Lung (tissue), 12 donors: ENCODE results near the gene APOL3. TPM values are rescaled to one million over a fixed set of nuclear protein-coding genes. Genes with fewer than 3 reads are reported as not detected.
"Not testable (repeated sequence)": the region's sequence is repeated elsewhere in the genome, so short reads cannot be mapped to it uniquely, and the experiment has no call there.

ENCODE experiments used
- ATAC-seq: fragments of 200-7000 bp; cut with Tn5 transposase; one replicate; pipeline ENCODE4 v1.9.1; 2020; ENCODE audit warnings: moderate number of reproducible peaks; ENCODE audit not compliant: insufficient read depth, low FRiP score
- DNase-seq, 3 donors: peaks; one replicate each; pipeline ENCODE4 v3.0.0-alpha.2; 2013 to 2017
- H3K27ac ChIP-seq, 2 donors: one replicate each; pipeline ENCODE4 v1.5.1; 2013; ENCODE audit warnings: mild to moderate bottlenecking in 2 of 2, moderate library complexity in 2 of 2, control low read depth in 1 of 2, inconsistent platforms in 1 of 2, low read depth in 1 of 2, low read length in 1 of 2
- H3K27me3 ChIP-seq, 3 donors: one replicate each; pipeline ENCODE4 v1.5.1; 2013; ENCODE audit warnings: low read length in 2 of 3; ENCODE audit not compliant: control insufficient read depth in 3 of 3, insufficient read depth in 3 of 3
- H3K36me3 ChIP-seq, 4 donors: one replicate each; pipeline ENCODE4 v1.5.1; 2013; ENCODE audit warnings: low read length in 4 of 4, mild to moderate bottlenecking in 1 of 4, moderate library complexity in 1 of 4; ENCODE audit not compliant: control insufficient read depth in 4 of 4, insufficient read depth in 4 of 4
- H3K4me1 ChIP-seq, 5 donors: one replicate each; pipeline ENCODE4 v1.5.1; 2013; ENCODE audit warnings: low read length in 5 of 5, mild to moderate bottlenecking in 2 of 5, moderate library complexity in 1 of 5; ENCODE audit not compliant: control insufficient read depth in 5 of 5, insufficient read depth in 5 of 5
- H3K4me3 ChIP-seq: one replicate; pipeline ENCODE4 v1.5.1; 2013; ENCODE audit warnings: mild to moderate bottlenecking, control low read depth, moderate library complexity
- H3K9ac ChIP-seq, 2 donors: one replicate each; pipeline ENCODE4 v1.5.1; 2013; ENCODE audit warnings: low read length in 2 of 2, control low read depth in 1 of 2; ENCODE audit not compliant: insufficient read depth in 1 of 2
- H3K9me3 ChIP-seq, 4 donors: one replicate each; pipeline ENCODE4 v1.5.1; 2013; ENCODE audit warnings: low read length in 3 of 4, mild to moderate bottlenecking in 1 of 4, moderate library complexity in 1 of 4; ENCODE audit not compliant: control insufficient read depth in 4 of 4, insufficient read depth in 3 of 4
- WGBS, 2 donors: extraction: QIAGEN DNeasy Blood & Tissue Kit; methylation state at CpG; one replicate each; pipeline ENCODE4 v1.1.7; 2013; 5-methylcytosine and 5-hydroxymethylcytosine counted together
- polyA plus RNA-seq, 2 donors: library from polyadenylated mRNA; stranded (reverse); fragments of 200-250 nt; gene quantifications; one replicate each; pipeline ENCODE4 v1.2.1, GENCODE V29; 2013
- total RNA-seq, 2 donors: library from RNA; depleted of rRNA in 1 of 2; stranded (reverse); fragments of >200 nt in 1 of 2; gene quantifications; one replicate each; pipeline ENCODE4 v1.2.1, GENCODE V29; 2014 to 2021
- TF ChIP-seq, protein P1 (sequence below): IDR thresholded peaks from 2 replicates; pipeline ENCODE4 v1.5.1; 2012; ENCODE audit warnings: mild to moderate bottlenecking; ENCODE audit errors: control extremely low read depth, extremely low read depth
- donor health status: control.
- donor health status: control.
- donor health status: Bipolar disorder and iron deficiency.
- donor health status: healthy.
- donor health status: DM: yes; HTN: yes; CAD: no.

APOL3 gene
- total and polyA plus RNA-seq, 4 donors, result 26.2 to 50.9 (median 44.7) TPM

DNA sequence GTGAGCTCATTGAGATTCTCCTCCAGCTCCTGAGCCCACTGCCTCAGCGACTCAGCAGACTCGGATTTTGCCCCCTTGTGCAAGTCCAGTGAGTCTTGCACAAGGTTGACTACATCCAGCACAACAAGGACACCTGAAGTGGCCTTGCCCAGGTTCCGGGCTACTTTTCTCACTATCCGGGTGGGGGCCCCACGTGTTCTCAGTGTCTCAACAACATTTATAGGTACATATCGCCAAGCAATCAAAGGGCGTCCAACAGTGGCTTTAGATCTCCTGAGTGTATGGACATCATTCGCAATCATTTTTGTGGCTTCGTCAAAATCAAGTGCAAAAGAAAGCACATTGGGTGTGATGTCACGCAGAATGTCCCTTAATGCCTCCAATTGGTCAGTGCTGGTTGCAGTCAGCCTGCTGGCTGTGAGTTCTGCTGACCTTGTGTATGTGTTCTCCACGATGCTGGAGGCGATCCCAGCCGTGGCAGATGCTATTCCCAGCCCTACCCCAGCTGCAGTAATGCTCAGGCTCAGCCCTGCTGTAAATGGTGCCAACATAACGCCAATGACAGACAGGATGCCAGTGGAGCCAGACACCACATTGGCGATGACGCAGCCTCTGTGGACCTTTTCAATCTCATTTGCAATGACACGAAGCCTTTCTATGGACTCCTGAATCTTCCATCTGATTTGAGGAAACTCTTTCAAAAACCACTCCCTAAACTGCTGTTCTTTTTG lies 30.7 kb upstream of the APOL3 start:
- Histone ChIP-seq H3K27me3 (no peaks in the 10 kb centered on the region), H3K9ac (no peak overlapping the region), H3K36me3 (peaks cover 0 to 1% (median 0%) of the 10 kb centered on the region in 4 donors), H3K4me3 (no peak overlapping the region), H3K4me1 (peaks cover 0 to 5% (median 0%) of the 10 kb centered on the region in 5 donors), H3K9me3 (no peaks in the 10 kb centered on the region), H3K27ac (peak overlapping the region in 1 of 2 donors; percentile 27)
- 76 to 79% methylated on average over 17 of the region's 17 CpGs for WGBS, 2 donors
- TF ChIP-seq, protein P1, sequence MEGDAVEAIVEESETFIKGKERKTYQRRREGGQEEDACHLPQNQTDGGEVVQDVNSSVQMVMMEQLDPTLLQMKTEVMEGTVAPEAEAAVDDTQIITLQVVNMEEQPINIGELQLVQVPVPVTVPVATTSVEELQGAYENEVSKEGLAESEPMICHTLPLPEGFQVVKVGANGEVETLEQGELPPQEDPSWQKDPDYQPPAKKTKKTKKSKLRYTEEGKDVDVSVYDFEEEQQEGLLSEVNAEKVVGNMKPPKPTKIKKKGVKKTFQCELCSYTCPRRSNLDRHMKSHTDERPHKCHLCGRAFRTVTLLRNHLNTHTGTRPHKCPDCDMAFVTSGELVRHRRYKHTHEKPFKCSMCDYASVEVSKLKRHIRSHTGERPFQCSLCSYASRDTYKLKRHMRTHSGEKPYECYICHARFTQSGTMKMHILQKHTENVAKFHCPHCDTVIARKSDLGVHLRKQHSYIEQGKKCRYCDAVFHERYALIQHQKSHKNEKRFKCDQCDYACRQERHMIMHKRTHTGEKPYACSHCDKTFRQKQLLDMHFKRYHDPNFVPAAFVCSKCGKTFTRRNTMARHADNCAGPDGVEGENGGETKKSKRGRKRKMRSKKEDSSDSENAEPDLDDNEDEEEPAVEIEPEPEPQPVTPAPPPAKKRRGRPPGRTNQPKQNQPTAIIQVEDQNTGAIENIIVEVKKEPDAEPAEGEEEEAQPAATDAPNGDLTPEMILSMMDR, result no peak
- peak; percentile 16 for ATAC-seq
- DNase-seq, result peak; percentile 73 to 83 (median 76)

DNA sequence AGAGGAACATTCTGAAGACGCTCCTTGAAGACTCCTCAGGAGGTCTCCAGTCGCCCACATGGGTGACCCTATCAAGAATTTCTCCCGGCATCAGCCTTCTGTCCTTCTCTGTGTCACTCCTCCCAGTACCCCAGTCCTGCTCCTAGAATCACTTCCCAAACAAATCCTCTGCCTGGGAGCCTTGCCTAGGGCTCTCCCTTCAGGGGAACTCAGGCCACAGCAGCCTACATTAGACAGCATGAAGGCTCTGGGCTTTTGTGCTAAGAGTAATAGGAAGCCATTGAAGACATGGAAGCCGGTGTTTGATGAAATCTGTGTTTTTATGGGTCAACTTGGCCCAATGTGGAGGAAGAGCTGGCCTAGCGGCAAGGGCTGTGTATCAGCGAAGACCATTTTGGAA lies 27.3 kb upstream of the APOL3 start:
- not testable (repeated sequence) for H3K4me3 ChIP-seq, H3K27me3 ChIP-seq, H3K36me3 ChIP-seq, H3K27ac ChIP-seq, H3K9me3 ChIP-seq, H3K9ac ChIP-seq, H3K4me1 ChIP-seq, DNase-seq, ATAC-seq
- 92 to 98% methylated on average over 3 of the region's 6 CpGs for WGBS, 2 donors

DNA sequence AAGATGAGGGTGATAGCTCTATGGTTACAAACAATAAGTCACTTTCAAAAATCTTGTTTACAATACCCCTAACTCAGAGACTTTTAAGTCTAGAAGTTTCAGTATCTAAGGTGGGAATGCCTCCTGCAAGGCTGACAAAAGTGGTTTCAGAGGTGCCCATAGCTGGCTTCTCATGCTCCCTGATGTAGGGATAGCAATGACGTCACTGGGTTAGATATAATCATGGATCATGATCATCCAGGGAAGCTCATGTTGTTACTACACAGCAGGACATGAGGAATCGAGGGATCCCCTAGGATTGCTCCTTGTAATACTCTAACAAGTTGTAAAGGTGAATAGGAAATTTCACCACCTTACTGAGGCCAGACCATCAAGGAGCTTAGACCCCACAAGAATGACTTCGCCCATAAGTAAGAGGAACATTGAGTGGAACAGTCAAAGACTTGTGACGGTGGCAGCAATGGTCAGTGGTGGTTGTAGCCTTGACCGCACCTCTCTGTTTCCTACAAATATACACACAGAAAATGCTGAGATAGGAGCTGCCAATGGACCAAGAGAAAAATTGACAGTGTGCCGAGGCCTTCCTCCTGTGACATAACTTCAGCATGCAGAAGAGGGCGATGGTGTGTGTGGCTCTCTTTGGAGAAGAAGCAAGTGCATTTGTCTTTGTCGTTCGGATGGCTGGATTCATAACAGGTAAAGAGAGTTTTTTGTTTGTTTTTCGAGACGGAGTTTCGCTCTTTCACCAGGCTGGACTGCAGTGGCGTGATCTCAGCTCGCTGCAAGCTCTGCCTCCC lies 25.5 kb upstream of the APOL3 start:
- Histone ChIP-seq H3K4me1 (no peaks in the 10 kb centered on the region), H3K9ac (no peak overlapping the region), H3K4me3 (no peak overlapping the region), H3K9me3 (no peaks in the 10 kb centered on the region), H3K27me3 (no peaks in the 10 kb centered on the region), H3K27ac (no peak overlapping the region), H3K36me3 (no peaks in the 10 kb centered on the region)
- no peak for DNase-seq
- TF ChIP-seq, protein P1, result no peak
- no peak for ATAC-seq
- 87 to 89% methylated on average over 14 of the region's 14 CpGs for WGBS, 2 donors

DNA sequence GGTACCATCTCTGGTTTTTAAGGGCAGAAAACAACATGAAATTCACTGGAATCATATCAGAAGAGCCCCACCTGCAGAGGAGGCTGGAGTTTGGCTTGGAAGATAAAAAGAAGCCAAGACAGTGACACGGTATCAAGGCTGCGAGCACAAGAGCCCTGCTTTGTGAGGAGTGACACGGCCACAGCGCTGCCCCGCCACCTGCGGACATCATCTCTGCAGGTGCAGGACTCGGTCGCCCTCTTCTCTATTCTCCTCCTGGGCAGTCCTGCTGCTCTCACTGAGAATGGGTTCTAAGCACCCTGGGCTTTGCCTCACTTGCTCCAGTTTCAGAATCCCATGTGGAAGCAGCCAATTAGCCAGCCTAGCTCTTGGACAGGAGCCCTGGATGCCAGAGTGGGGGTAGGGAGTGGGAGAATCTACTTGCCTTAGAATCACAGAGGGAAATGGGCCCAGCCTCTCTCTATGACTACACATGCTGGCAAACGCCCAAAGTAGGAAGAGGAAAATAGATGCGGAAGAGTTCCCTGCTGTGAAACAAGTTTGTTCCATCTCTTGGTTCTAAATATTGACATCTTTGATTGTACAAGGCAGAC lies 24.0 kb upstream of the APOL3 start:
- TF ChIP-seq, protein P1, result no peak
- peak in 1 of 3 donors; percentile 46 for DNase-seq
- 79 to 83% methylated on average over 10 of the region's 10 CpGs for WGBS, 2 donors
- no peaks in the 10 kb centered on the region for H3K36me3 ChIP-seq
- H3K9ac ChIP-seq, result no peak overlapping the region
- no peak for ATAC-seq
- no peak overlapping the region for H3K27ac ChIP-seq
- no peak overlapping the region for H3K4me3 ChIP-seq
- H3K9me3 ChIP-seq, result no peaks in the 10 kb centered on the region
- peaks cover 0 to 2% (median 0%) of the 10 kb centered on the region in 5 donors for H3K4me1 ChIP-seq
- H3K27me3 ChIP-seq, result no peaks in the 10 kb centered on the region
